Neural crest cell (in vitro differentiated cells): ENCODE results near the gene UGT1A8. TPM values are rescaled to one million over a fixed set of nuclear protein-coding genes. Genes with fewer than 3 reads are reported as not detected.
A peak's percentile ranks its signal among the peaks of the same experiment; 100 is the strongest.
"Not testable (repeated sequence)": the region's sequence is repeated elsewhere in the genome, so short reads cannot be mapped to it uniquely, and the experiment has no call there.

Source experiments
- DNase-seq: peaks from one replicate; pipeline ENCODE4 v3.0.0; 2021; ENCODE audit warnings: low read depth, mixed read lengths, low spot score
- H3K27ac Mint-ChIP-seq: one replicate; pipeline ENCODE4 v1.8.0; 2021; ENCODE audit warnings: mild to moderate bottlenecking, mixed read lengths; ENCODE audit not compliant: unreplicated experiment
- H3K27me3 Mint-ChIP-seq: 2 replicates; pipeline ENCODE4 v1.8.0; 2021; ENCODE audit warnings: low read depth, mild to moderate bottlenecking, mixed read lengths
- H3K36me3 Mint-ChIP-seq: 2 replicates; pipeline ENCODE4 v1.8.0; 2021; ENCODE audit warnings: low read depth, mild to moderate bottlenecking, mixed read lengths
- H3K4me1 Mint-ChIP-seq: 2 replicates; pipeline ENCODE4 v1.8.0; 2021; ENCODE audit warnings: mixed read lengths
- H3K4me3 Mint-ChIP-seq: one replicate; pipeline ENCODE4 v1.8.0; 2021; ENCODE audit warnings: mild to moderate bottlenecking, mixed read lengths
- H3K9me3 Mint-ChIP-seq: 2 replicates; pipeline ENCODE4 v1.8.0; 2021; ENCODE audit warnings: mixed read lengths
- total RNA-seq: library from RNA; stranded (reverse); gene quantifications from 2 replicates; pipeline ENCODE4 v1.2.1, GENCODE V29; 2021
- TF ChIP-seq, protein P1 (sequence below): fragments of 200-600 bp; sonication (generic); conservative IDR thresholded peaks from 2 replicates; pipeline ENCODE4 v1.5.0; 2021; ENCODE audit warnings: antibody characterized with exemption, mild to moderate bottlenecking

The UGT1A8 gene
- total RNA-seq, 1 donor from 2014 or later, result not detected

DNA sequence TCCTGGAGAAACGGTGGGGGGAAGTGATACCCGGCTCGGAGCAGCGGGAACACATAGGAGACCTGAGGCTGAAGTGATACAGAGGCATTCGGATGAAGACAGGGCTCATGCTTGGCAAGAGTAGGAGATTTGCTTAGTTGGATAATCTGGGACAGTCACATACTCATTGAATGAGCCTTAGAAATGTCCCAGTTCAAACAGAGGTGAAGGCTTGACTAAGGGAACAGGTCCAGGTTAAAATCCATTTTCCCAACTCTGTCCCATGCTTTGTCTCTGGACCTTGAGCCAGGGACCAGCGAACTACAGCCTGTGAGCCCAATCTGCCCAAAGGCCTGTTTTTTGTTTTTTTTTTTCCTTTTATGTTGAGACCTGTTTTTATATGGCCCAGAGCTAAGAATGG is 76.5 kb downstream of the UGT1A8 start:
- Mint-ChIP-seq H3K4me1 (peaks cover 2% of the 10 kb centered on the region), H3K27me3 (no peaks in the 10 kb centered on the region), H3K9me3 (peaks cover 7% of the 10 kb centered on the region), H3K4me3 (no peak overlapping the region), H3K36me3 (peaks cover under 1% of the 10 kb centered on the region), H3K27ac (no peak overlapping the region)
- no peak for DNase-seq
- TF ChIP-seq, protein P1, sequence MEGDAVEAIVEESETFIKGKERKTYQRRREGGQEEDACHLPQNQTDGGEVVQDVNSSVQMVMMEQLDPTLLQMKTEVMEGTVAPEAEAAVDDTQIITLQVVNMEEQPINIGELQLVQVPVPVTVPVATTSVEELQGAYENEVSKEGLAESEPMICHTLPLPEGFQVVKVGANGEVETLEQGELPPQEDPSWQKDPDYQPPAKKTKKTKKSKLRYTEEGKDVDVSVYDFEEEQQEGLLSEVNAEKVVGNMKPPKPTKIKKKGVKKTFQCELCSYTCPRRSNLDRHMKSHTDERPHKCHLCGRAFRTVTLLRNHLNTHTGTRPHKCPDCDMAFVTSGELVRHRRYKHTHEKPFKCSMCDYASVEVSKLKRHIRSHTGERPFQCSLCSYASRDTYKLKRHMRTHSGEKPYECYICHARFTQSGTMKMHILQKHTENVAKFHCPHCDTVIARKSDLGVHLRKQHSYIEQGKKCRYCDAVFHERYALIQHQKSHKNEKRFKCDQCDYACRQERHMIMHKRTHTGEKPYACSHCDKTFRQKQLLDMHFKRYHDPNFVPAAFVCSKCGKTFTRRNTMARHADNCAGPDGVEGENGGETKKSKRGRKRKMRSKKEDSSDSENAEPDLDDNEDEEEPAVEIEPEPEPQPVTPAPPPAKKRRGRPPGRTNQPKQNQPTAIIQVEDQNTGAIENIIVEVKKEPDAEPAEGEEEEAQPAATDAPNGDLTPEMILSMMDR, result no peak

DNA sequence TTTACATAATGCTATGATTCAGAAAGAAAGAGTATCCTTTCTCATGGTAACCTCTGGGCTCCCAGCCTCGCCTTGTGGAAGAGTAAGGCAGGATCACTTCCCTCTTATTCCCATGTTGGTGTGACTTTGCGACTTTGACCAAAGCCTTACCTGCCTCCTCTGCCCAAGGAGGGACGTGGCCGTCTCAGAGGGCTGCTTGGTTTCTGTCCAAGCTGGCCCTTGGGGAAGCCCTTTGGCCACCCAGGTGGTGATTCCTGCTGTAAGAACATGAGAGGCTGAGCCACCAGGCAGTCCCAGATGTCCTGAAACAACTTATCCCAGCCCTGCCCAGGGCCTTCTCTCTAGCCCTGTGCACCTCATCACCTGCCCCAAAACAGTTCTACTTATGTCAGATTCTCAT is 81.3 kb downstream of the UGT1A8 start:
- DNase-seq, result no peak
- Mint-ChIP-seq H3K9me3 (peaks cover 21% of the 10 kb centered on the region), H3K4me1 (peaks cover 16% of the 10 kb centered on the region), H3K27ac (no peak overlapping the region), H3K27me3 (no peaks in the 10 kb centered on the region), H3K4me3 (no peak overlapping the region), H3K36me3 (peaks cover 3% of the 10 kb centered on the region)
- TF ChIP-seq, protein P1, result no peak

DNA sequence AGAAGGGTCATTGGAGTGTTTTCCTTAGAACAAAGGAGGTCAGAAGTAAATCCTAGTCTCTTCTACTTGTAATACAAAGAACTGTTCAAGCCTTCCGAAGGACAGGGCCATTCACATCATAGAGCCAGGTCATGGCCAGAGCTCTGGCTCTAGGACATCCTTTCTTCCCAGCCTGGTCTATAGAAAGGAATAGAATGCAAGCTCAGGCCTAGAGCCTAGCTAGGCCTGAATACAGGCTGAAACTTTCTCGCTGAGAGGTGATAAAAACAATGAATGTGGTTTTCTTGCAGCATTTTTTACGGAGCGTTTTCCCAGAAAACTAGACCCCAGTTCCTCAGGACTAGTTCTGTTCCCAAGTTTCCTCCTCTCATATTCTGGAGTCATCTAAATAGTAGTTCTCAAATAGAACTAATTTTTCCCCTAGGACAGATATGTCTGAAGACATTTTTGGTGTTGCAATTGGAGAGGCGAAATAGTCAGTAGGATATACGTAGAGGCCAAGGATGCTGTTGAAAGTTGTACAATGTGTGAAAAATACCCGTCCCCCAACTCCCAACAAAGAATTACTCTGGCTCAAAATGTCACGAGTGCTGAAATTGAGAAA is 82.1 kb downstream of the UGT1A8 start:
- DNase-seq, result no peak
- peaks cover 6% of the 10 kb centered on the region for H3K36me3 Mint-ChIP-seq
- H3K4me1 Mint-ChIP-seq, result peaks cover 16% of the 10 kb centered on the region
- no peaks in the 10 kb centered on the region for H3K27me3 Mint-ChIP-seq
- H3K4me3 Mint-ChIP-seq, result no peak overlapping the region
- TF ChIP-seq, protein P1, result no peak
- H3K27ac Mint-ChIP-seq, result peak overlapping the region; percentile 94
- peaks cover 21% of the 10 kb centered on the region for H3K9me3 Mint-ChIP-seq

DNA sequence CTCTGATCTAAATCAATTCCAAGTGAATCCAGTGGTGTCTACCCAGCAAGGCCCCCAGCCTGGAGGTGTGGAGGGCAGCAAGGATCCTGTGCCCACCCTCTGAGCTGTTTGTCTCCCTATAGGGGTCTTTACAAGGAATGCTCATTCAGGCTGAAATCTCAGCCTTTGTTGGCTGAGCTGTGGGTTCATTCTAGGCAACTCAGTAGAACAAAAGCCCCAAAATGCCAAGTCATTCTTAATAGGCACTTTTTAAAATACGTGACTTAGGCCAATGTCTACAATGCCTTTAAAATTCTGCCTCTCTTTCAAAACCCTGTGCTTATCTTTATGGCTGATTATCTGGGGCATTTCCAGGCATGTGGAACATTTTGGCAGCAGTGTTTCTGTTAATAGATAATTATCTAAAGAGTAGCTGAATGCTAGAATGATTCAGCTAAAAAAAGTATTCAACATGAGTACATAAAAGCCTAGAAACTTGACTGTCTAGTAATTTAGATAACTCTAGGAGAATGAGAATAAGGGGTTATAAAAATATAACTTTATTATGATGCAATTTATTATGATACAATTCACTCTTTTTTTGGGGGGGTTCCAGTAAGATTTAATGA is 82.7 kb downstream of the UGT1A8 start:
- Mint-ChIP-seq H3K4me1 (peaks cover 16% of the 10 kb centered on the region), H3K36me3 (peaks cover 6% of the 10 kb centered on the region), H3K27ac (peak overlapping the region; percentile 94), H3K4me3 (no peak overlapping the region), H3K27me3 (no peaks in the 10 kb centered on the region), H3K9me3 (peaks cover 21% of the 10 kb centered on the region)
- TF ChIP-seq, protein P1, result no peak
- no peak for DNase-seq

DNA sequence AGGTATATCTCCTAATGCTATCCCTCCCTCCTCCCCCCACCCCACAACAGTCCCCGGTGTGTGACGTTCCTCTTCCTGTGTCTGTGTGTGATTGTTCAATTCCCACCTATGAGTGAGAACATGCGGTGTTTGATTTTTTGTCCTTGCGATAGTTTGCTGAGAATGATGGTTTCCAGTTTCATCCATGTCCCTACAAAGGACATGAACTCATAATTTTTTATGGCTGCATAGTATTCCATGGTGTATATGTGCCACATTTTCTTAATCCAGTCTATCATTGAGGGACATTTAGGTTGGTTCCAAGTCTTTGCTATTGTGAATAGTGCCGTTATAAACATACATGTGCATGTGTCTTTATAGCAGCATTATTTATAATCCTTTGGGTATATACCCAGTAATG is 83.4 kb downstream of the UGT1A8 start:
- not testable (repeated sequence) for H3K36me3 Mint-ChIP-seq, H3K27ac Mint-ChIP-seq

DNA sequence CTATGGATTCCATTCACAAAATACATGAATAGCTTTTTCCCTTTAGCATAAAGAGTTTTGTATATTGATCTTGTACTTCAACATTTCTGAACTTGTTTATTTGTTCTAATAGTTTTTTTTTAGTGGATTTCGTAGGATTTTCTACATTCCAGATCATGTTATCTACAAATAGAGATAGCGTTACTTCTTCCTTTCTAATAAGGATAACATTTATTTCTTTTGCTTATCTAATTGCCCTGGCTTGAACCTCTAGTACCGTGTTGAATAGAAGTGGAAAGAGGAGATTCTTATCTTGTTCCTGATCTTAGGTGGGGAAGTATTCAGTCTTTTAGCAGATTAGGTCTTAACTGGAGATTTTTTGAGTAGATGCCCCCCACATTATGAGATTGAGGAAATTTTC is 84.8 kb downstream of the UGT1A8 start:
- peaks cover 17% of the 10 kb centered on the region for H3K9me3 Mint-ChIP-seq
- peaks cover 6% of the 10 kb centered on the region for H3K36me3 Mint-ChIP-seq
- H3K27me3 Mint-ChIP-seq, result no peaks in the 10 kb centered on the region
- no peak overlapping the region for H3K4me3 Mint-ChIP-seq
- DNase-seq, result no peak
- H3K27ac Mint-ChIP-seq, result no peak overlapping the region
- peaks cover 16% of the 10 kb centered on the region for H3K4me1 Mint-ChIP-seq
- TF ChIP-seq, protein P1, result no peak

More for the DNA sequence above, 83.4 kb downstream of the UGT1A8 start:
- not testable (repeated sequence) for H3K4me3 Mint-ChIP-seq, DNase-seq, H3K27me3 Mint-ChIP-seq
- Mint-ChIP-seq H3K4me1 (peaks cover 16% of the 10 kb centered on the region), H3K9me3 (peaks cover 21% of the 10 kb centered on the region)
